ENCODE results near the gene ARHGEF4.

DNA sequence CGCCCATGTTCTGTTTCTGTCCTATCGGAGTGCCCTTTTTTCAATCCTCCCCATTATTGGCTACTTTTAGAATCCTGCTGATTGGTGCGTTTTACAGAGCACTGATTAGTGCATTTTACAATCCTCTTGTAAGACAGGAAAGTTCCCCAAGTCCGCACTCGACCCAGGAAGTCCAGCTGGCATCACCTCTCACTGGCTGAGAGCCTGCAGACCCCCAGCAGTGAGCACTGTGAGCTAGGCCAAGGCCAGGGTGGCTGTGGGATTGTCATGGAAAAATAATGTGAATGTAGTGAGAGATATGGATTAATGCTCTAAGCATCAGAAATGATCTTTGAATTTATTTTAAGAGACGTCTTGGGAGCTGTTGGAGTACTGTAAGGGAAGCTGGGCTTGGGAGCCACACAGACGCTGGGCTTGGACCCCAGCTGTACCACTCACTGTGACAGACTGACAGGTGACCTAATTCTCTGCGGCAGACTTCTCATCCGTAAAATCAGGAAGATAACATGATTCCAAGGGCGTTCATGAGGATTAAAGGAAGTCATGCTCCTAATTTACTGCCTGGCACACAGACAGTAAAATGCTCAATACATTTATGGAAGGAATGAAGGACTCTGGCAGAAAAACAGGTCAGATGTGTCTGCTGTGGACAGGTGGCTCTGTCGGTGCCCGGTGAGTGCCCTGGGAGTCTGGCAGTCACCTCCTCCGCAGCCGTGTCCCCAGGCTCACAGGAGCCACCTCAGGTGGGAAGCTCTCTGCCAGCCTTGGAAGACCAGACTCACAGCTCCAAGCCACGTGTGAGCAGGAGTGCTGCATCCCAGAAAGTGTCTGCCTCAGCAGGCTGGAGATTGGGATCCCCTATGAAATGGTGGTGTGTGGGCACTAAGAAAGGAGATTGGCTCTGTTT lies 151.1 kb downstream of the ARHGEF4 start:
- TF ChIP-seq, protein P1, sequence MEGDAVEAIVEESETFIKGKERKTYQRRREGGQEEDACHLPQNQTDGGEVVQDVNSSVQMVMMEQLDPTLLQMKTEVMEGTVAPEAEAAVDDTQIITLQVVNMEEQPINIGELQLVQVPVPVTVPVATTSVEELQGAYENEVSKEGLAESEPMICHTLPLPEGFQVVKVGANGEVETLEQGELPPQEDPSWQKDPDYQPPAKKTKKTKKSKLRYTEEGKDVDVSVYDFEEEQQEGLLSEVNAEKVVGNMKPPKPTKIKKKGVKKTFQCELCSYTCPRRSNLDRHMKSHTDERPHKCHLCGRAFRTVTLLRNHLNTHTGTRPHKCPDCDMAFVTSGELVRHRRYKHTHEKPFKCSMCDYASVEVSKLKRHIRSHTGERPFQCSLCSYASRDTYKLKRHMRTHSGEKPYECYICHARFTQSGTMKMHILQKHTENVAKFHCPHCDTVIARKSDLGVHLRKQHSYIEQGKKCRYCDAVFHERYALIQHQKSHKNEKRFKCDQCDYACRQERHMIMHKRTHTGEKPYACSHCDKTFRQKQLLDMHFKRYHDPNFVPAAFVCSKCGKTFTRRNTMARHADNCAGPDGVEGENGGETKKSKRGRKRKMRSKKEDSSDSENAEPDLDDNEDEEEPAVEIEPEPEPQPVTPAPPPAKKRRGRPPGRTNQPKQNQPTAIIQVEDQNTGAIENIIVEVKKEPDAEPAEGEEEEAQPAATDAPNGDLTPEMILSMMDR (conservative IDR thresholded peaks at IDR 0.05; ENCODE audit: low read length), result no peak
- no peak for TF ChIP-seq EZH2phosphoT487 (IDR thresholded peaks at IDR 0.05; ENCODE audit: borderline replicate concordance)

All from Loucy (cell line).